Measurements from ENCODE around the gene RIPK4. TPM values are rescaled to one million over a fixed set of nuclear protein-coding genes. Genes with fewer than 3 reads are reported as not detected.

RIPK4 gene
- total RNA-seq, 2 experiments from 2014 or later: 0.62 to 0.76 TPM

GRCh38 chr21:41758550-41758949 lies 8.3 kb downstream of the RIPK4 start:
- Mint-ChIP-seq H3K27me3 (peaks cover 36% of the 10 kb centered on the region), H3K4me1 (peaks cover 15% of the 10 kb centered on the region), H3K36me3 (no peaks in the 10 kb centered on the region), H3K4me3 (no peak overlapping the region), H3K9me3 (no peaks in the 10 kb centered on the region), H3K27ac (no peak overlapping the region)
- DNase-seq: no peak

GRCh38 chr21:41755934-41756773 lies 10.7 kb downstream of the RIPK4 start:
- Mint-ChIP-seq H3K36me3 (no peaks in the 10 kb centered on the region), H3K27me3 (peaks cover 12% of the 10 kb centered on the region)

DNA sequence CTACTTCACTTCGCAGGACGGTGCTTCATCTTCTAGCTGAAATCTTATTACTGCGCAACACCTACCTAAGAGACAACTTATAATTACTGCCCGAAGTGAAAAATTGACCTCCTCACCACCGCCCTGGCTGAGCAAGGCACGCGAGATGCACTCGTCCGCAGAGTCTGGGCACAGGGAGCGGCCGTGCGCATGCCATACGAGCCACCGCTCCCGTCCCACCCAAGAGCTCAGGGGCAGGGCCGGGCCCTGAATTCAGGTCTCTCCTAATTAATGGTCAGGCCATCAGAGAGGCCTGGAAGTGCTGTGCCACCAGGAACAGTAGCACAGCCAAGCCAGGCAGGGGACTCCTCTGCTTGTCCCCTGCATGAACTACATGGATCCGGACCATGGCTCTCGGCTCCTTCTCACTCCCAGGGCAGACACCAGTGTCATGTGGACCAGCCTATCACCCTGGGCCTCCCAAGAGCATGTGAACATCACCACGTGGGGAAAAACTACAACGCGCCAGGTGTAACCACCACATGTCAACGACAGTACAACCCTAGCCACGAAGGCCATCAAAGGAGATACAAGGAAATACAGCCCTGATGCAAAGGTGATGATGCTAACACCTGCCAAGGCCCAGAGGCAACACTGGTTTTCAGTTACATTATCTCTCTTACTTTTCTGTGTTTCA lies 11.5 kb downstream of the RIPK4 start:
- DNase-seq: no peak
- Mint-ChIP-seq H3K4me3 (no peak overlapping the region), H3K27me3 (peaks cover 4% of the 10 kb centered on the region), H3K27ac (no peak overlapping the region), H3K36me3 (no peaks in the 10 kb centered on the region), H3K9me3 (no peaks in the 10 kb centered on the region), H3K4me1 (peaks cover 3% of the 10 kb centered on the region)

More at GRCh38 chr21:41755934-41756773, 10.7 kb downstream of the RIPK4 start:
- Mint-ChIP-seq H3K9me3 (no peaks in the 10 kb centered on the region), H3K4me3 (no peak overlapping the region), H3K27ac (no peak overlapping the region), H3K4me1 (peaks cover 4% of the 10 kb centered on the region)
- DNase-seq: no peak

DNA sequence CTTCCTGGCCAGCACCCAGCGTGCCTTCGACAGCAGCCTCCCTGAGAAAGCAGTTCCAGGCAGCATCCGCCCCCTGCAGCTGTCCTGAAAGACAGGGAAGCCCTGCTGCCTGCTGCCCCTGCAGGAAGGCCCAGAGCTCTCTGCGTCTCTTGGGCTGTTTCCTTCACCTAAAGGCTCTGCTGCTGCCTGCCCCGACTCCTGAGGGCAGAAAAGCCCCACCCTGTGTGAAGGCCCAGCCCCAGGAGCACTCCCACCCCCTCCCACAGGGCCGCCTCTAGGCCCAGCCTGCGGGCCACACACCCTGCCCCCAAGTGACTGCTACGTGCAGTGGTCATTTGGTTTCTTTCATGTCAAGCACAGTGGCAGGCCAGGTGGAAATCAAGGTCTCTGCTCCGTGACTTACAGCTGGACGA lies 12.4 kb downstream of the RIPK4 start:
- H3K27me3 Mint-ChIP-seq: no peaks in the 10 kb centered on the region
- H3K36me3 Mint-ChIP-seq: no peaks in the 10 kb centered on the region
- no peak for DNase-seq
- peaks cover 3% of the 10 kb centered on the region for H3K4me1 Mint-ChIP-seq
- no peaks in the 10 kb centered on the region for H3K9me3 Mint-ChIP-seq
- H3K4me3 Mint-ChIP-seq: no peak overlapping the region
- H3K27ac Mint-ChIP-seq: no peak overlapping the region

DNA sequence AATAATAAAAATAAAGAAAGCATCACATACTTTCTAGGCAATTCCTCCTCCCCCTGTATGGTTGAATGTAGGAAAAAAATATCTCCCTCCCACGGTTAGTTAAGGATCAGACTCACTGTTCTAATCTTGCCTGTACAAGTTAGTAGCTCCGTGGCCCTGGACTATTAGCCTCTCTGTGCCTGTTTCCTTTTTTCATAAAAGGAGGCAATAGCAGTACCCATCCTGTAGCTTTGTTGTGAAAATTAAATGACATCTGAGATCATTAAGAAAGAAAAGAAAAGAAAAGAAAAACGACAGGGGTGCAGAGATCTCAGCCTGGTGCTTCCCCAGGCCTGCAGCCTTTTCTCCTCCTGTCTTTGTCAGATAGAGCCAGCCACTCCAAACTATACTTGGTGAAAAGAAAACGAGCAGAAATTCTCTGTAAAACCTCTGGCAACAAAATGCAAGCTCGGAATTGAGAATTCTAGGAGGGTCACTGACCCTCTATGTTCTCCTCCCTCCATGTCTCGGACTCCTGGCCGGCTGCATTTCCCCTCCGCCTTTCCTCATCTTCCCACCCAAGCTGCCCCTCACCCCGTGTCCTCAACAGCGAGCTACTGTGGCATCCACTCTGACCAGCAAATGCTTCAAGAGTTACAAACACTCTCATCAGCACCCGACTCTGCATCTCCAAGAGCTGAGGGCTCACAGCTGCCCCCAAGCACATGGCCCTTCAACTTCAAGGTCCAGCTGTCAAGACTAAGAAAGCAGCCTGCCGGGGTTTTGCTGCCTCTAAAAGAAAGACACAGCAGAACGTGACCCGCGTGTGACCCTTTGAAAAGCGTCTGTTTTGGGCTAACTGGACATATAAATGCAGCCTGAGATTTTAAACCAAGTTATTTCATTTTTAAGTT lies 13.6 kb downstream of the RIPK4 start:
- no peak for DNase-seq
- Mint-ChIP-seq H3K27me3 (no peaks in the 10 kb centered on the region), H3K4me3 (no peak overlapping the region), H3K27ac (no peak overlapping the region), H3K4me1 (peaks cover 3% of the 10 kb centered on the region), H3K36me3 (no peaks in the 10 kb centered on the region), H3K9me3 (no peaks in the 10 kb centered on the region)

- Mint-ChIP-seq H3K9me3 (no peaks in the 10 kb centered on the region), H3K4me1 (peaks cover 3% of the 10 kb centered on the region), H3K4me3 (no peak overlapping the region), H3K27me3 (no peaks in the 10 kb centered on the region), H3K27ac (no peak overlapping the region), H3K36me3 (no peaks in the 10 kb centered on the region)
- no peak for DNase-seq
Observed at GRCh38 chr21:41752231-41752681, 14.6 kb downstream of the RIPK4 start.

DNA sequence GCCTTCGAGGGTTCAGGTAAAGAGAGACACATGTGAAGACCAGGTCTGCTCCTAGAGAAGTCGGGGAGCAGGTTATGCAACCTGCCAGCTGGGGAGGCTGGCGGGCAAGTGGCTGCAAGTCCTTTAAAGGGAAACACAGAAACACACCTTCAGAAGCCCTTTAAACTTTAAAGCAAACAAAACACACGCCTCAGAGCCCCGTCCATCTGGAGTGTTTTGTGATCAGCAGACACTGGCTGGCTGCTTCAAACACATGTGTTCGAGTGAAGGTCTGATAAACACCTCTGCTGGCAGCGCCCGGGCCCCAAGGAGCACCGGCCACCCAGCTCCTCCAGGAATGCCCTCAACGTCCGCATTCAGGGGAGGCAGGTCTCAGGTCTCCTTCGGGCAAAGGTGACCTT lies 15.2 kb downstream of the RIPK4 start:
- Mint-ChIP-seq H3K36me3 (no peaks in the 10 kb centered on the region), H3K4me1 (peaks cover 3% of the 10 kb centered on the region), H3K4me3 (no peak overlapping the region), H3K9me3 (no peaks in the 10 kb centered on the region), H3K27ac (no peak overlapping the region), H3K27me3 (no peaks in the 10 kb centered on the region)
- no peak for DNase-seq

- Mint-ChIP-seq H3K4me3 (no peak overlapping the region), H3K27me3 (no peaks in the 10 kb centered on the region), H3K27ac (no peak overlapping the region), H3K4me1 (no peaks in the 10 kb centered on the region), H3K9me3 (no peaks in the 10 kb centered on the region), H3K36me3 (no peaks in the 10 kb centered on the region)
- DNase-seq: no peak
Observed at GRCh38 chr21:41750532-41751151, 16.2 kb downstream of the RIPK4 start.

DNA sequence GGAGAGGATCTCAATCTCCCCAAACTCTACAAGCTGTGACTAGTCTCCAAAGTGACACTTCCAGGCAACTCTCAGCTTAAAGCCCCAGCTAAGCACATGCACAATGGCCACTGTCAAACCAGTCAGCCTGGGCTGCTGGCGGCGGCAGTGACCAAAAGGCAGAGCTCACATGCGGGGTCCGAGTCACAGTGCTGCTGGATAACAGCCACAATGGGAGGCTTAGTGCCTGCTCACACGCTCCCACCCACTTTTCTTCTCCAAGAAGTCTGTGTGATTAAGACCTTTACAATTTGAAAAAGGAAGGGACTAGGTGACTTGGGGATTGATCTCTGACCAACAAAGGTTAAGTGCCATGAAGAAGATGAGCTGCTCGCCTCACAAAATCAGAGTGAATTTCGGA lies 16.8 kb downstream of the RIPK4 start:
- Mint-ChIP-seq H3K9me3 (no peaks in the 10 kb centered on the region), H3K27ac (no peak overlapping the region), H3K4me3 (no peak overlapping the region), H3K27me3 (no peaks in the 10 kb centered on the region), H3K36me3 (no peaks in the 10 kb centered on the region), H3K4me1 (no peaks in the 10 kb centered on the region)
- DNase-seq: no peak

DNA sequence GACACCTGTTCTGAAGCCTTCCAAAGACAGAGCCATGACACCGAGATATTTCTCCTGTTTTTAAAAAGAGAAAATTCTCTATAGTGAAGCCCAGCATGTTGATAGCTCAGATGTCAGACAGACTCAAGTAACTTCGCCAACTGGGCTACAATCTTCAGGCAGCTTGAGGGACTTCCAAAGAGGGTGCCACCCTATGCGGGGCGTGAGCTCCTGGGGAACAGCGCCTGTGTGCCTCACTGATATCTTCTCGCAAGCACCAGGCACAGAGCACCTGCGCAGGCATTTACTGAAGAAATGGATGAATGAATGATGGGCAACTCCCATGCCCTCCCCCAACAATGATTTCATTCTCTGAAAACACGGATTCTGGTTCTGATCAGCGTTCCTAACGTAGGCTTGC lies 17.6 kb downstream of the RIPK4 start:
- Mint-ChIP-seq H3K36me3 (no peaks in the 10 kb centered on the region), H3K27me3 (no peaks in the 10 kb centered on the region), H3K4me1 (no peaks in the 10 kb centered on the region), H3K9me3 (no peaks in the 10 kb centered on the region), H3K4me3 (no peak overlapping the region), H3K27ac (no peak overlapping the region)
- DNase-seq: no peak

DNA sequence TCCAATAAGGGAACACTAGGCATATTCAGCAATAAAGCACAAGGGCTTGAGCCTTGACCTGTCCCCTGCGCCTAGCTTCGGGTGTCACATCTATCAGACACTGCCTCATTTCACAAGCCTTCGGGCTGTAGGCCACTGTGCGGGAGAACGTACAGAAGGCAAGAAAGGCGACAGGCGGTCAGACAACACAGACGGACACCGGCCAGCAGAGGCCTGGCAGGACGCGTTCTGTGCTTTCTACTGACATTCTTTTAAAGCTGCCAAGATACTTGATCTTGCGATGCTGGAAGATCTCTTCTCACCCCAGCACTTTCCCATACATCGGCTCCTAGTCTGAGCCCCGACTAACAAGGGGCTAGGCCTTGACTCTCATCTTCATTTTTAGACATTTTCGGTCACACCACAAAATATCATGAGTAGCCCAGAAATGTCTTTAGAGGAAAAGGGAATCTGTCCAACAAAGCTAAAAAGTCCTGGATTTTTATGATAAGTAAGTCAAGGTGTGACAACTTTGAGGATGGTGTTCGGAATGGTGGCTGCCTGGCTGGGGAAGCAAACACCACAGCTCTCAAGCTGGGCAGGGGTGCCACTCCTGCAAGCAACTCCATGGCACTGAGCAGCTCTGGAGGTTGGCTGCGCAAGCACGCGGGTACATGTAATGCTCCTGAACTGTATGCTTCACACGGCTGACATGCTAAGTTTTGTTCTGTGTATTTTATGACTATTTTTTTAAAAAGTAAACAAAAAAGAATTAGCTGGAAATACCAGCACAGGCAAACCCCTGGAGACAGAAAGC lies 18.7 kb downstream of the RIPK4 start:
- no peaks in the 10 kb centered on the region for H3K4me1 Mint-ChIP-seq
- H3K36me3 Mint-ChIP-seq: no peaks in the 10 kb centered on the region
- no peak overlapping the region for H3K4me3 Mint-ChIP-seq
- DNase-seq: no peak
- H3K27ac Mint-ChIP-seq: no peak overlapping the region
- no peaks in the 10 kb centered on the region for H3K9me3 Mint-ChIP-seq
- H3K27me3 Mint-ChIP-seq: no peaks in the 10 kb centered on the region

DNA sequence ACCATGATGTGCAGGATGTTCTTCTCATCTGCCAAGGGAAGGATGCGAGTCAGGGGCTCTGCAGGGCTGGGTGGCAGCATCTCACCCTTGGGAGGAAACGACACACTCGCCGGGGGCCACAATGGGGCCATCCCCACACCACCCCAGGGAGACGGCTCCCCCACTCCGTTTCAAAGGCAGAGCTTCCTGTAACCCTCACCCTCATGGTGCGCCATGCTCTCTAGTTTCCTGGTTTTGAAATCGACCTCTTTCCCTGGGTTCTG lies 20.2 kb downstream of the RIPK4 start:
- Mint-ChIP-seq H3K4me3 (no peak overlapping the region), H3K27ac (no peak overlapping the region), H3K4me1 (no peaks in the 10 kb centered on the region), H3K36me3 (no peaks in the 10 kb centered on the region), H3K9me3 (no peaks in the 10 kb centered on the region), H3K27me3 (no peaks in the 10 kb centered on the region)
- no peak for DNase-seq

DNA sequence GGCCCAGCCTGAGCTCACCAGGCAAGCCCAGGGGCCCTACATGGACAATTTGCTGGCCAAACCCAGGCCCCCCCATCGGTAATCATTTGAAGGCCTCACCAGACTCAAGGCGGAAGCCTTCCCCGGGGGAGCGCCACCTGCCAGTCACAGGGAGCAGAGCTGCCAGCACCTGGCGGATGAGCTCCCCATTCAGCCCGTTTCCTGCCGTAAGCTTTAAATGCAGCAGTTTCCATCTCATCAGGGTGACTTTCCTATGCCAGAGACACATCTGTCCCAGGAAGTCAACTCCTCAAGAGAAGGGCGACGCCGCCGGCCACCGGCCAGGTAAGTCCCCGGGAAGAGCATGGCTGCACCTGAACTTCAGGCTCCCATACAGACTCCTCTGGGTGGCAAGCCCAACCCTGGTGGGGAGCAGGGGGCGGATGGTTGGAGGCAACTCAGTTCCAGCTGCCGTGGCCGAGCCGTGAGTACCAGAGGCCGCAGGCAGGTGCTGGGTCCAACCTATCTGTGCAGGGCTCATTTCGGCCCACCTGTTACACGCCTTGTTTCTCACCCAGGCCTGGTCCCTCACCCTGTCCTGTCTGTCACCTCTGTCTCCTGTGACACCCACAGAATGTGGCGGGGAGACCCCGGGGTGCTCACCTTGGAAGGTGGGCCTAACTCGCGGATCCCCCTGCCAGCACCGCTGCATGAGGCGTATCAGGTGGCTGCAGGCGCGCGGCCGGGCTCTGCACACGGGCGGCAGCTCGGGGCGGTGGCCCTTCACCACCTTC lies 20.7 kb downstream of the RIPK4 start:
- Mint-ChIP-seq H3K27me3 (no peaks in the 10 kb centered on the region), H3K36me3 (no peaks in the 10 kb centered on the region), H3K4me1 (no peaks in the 10 kb centered on the region), H3K27ac (no peak overlapping the region), H3K4me3 (no peak overlapping the region), H3K9me3 (no peaks in the 10 kb centered on the region)
- no peak for DNase-seq

All from activated naive CD8-positive, alpha-beta T cell treated with anti-CD3 and anti-CD28 coated beads for 36 hours (primary cell).